Middle frontal gyrus (tissue), 1 donor: ENCODE results near the gene IP6K2.
"Not testable (repeated sequence)": the region's sequence is repeated elsewhere in the genome, so short reads cannot be mapped to it uniquely, and the experiment has no call there.

Experiments used
- DNase-seq: peaks from one replicate; pipeline ENCODE4 v3.0.0-alpha.2; 2015; ENCODE audit warnings: low spot score; ENCODE audit errors: extremely low spot score

IP6K2 gene

GRCh38 chr3:48716982-48717746 is at the start of gene IP6K2:
TSS of gene IP6K2 (minus strand) at chr3:48717221. CDS start at chr3:48695291, 21,930 bp downstream.
- DNase-seq: peak; percentile 97

- no peak for DNase-seq
These were observed 48.4 kb upstream of the IP6K2 start for GRCh38 chr3:48765376-48765775.

- no peak for DNase-seq
These were observed 45.8 kb upstream of the IP6K2 start for GRCh38 chr3:48762816-48763215.

- DNase-seq: not testable (repeated sequence)
These were observed 43.0 kb upstream of the IP6K2 start for GRCh38 chr3:48759991-48760540.

GRCh38 chr3:48759531-48759930 is 42.5 kb upstream of the IP6K2 start:
- DNase-seq: not testable (repeated sequence)

- DNase-seq: no peak
These were observed 42.0 kb upstream of the IP6K2 start for GRCh38 chr3:48759071-48759470.

- no peak for DNase-seq
These were observed 39.6 kb upstream of the IP6K2 start for GRCh38 chr3:48756640-48757039.

GRCh38 chr3:48750856-48751255 is 33.8 kb upstream of the IP6K2 start:
- no peak for DNase-seq

GRCh38 chr3:48748754-48749153 is 31.7 kb upstream of the IP6K2 start:
- no peak for DNase-seq

- no peak for DNase-seq
These were observed 30.7 kb upstream of the IP6K2 start for GRCh38 chr3:48747706-48748105.

- peak; percentile 44 for DNase-seq
These were observed 30.1 kb upstream of the IP6K2 start for GRCh38 chr3:48747015-48747615.

- DNase-seq: no peak
These were observed 26.8 kb upstream of the IP6K2 start for GRCh38 chr3:48743773-48744172.

- DNase-seq: not testable (repeated sequence)
These were observed 24.2 kb upstream of the IP6K2 start for GRCh38 chr3:48741226-48741625.

GRCh38 chr3:48739955-48740823 is 23.2 kb upstream of the IP6K2 start:
- DNase-seq: peak; percentile 61

GRCh38 chr3:48739617-48739954 is 22.6 kb upstream of the IP6K2 start:
- DNase-seq: no peak

GRCh38 chr3:48738926-48739616 is 22.1 kb upstream of the IP6K2 start:
- DNase-seq: no peak

- no peak for DNase-seq
These were observed 21.1 kb upstream of the IP6K2 start for GRCh38 chr3:48738144-48738536.

GRCh38 chr3:48735075-48735767 is 18.2 kb upstream of the IP6K2 start:
- DNase-seq: not testable (repeated sequence)

GRCh38 chr3:48734541-48734940 is 17.5 kb upstream of the IP6K2 start:
- DNase-seq: not testable (repeated sequence)

GRCh38 chr3:48733752-48734518 is 16.9 kb upstream of the IP6K2 start:
- DNase-seq: not testable (repeated sequence)
